K562 (cell line): ENCODE data around the gene BTN3A1. TPM values are rescaled to one million over a fixed set of nuclear protein-coding genes. Genes with fewer than 3 reads are reported as not detected.

Experiments used
- ARID3A ChIP-seq: IDR thresholded peaks from 2 replicates; pipeline ENCODE4 v1.6.1; 2012; ENCODE audit warnings: low read depth, low read length, improper control_type of control experiment, borderline replicate concordance
- HDAC2 ChIP-seq: fragments of 450-650 bp; IDR thresholded peaks from 2 replicates; pipeline ENCODE4 v1.6.1; 2016; ENCODE audit warnings: mild to moderate bottlenecking
- NFATC3 ChIP-seq: fragments of 450-650 bp; IDR thresholded peaks from 2 replicates; pipeline ENCODE4 v1.6.1; 2017; ENCODE audit warnings: mild to moderate bottlenecking
- SAFB2 ChIP-seq: fragments of 200-400 bp; formaldehyde crosslinking; IDR thresholded peaks from 2 replicates; pipeline ENCODE4 v1.6.1; 2018; ENCODE audit warnings: borderline replicate concordance, low read length, low read depth, moderate library complexity; ENCODE audit not compliant: severe bottlenecking
- TAF15 ChIP-seq: fragments of 200-400 bp; formaldehyde crosslinking; IDR thresholded peaks from 2 replicates; pipeline ENCODE4 v1.6.1; 2017; ENCODE audit warnings: mild to moderate bottlenecking, low read depth, low read length, moderate library complexity
- TBP ChIP-seq: optimal IDR thresholded peaks from 2 replicates; pipeline ENCODE3; 2011; ENCODE audit warnings: low read depth, low read length, improper control_type of control experiment
- TGIF2 ChIP-seq: sonication (generic); formaldehyde crosslinking; IDR thresholded peaks from 2 replicates; pipeline ENCODE4 v1.8.1; 2022; ENCODE audit warnings: mild to moderate bottlenecking, missing genetic modification reagents, moderate library complexity
- ZNF217 ChIP-seq: sonication (generic); formaldehyde crosslinking; IDR thresholded peaks from 2 replicates; pipeline ENCODE4 v1.8.0; 2022; ENCODE audit warnings: mild to moderate bottlenecking, missing genetic modification reagents
- polyA plus RNA-seq, 8 experiments: library from polyadenylated mRNA; depleted of rRNA in 4 of 8; stranded (reverse) in 5 of 8; unstranded in 3 of 8; fragments of >200 nt; fragmentation: Nextera tagmentation in 2 of 8; fragmentation: Illumina TruSeq in 1 of 8; extraction: Ambion mirVana in 2 of 8; extraction: Trizol in 1 of 8; gene quantifications; 2 replicates each; pipeline versions ENCODE4 v1.2.1 to v1.2.3, GENCODE V29; 2011 to 2014; ENCODE audit warnings: inconsistent platforms in 1 of 8, missing spikeins in 1 of 8
- total RNA-seq, 7 experiments: library from RNA; depleted of rRNA in 6 of 7; stranded (reverse); fragments of >200 nt in 6 of 7; fragmentation: Illumina TruSeq in 2 of 7; extraction: Trizol in 2 of 7; gene quantifications; 2 replicates each; pipeline versions ENCODE4 v1.2.1 to v1.2.3, GENCODE V29; 2011 to 2021; ENCODE audit warnings: low replicate concordance in 1 of 7
- TF ChIP-seq, protein P1 (sequence below): sonication (generic); formaldehyde crosslinking; IDR thresholded peaks from 2 replicates; pipeline ENCODE4 v1.8.1; 2022; ENCODE audit warnings: missing genetic modification reagents
- TF ChIP-seq, protein P2 (sequence below): fragments of 250-450 bp; sonication (Bioruptor Pico); IDR thresholded peaks from 2 replicates; pipeline ENCODE4 v1.5.0; 2021; ENCODE audit warnings: mild to moderate bottlenecking, moderate library complexity

BTN3A1 gene
- total and polyA plus RNA-seq, 9 of the 15 experiments (the other 6 are each of a cell fraction or from before 2014, with no cell fraction given), result 0.84 to 8.5 (median 3.9) TPM

GRCh38 chr6:26421259-26422144, 19.4 kb downstream of the BTN3A1 start (continued):
- TF ChIP-seq, protein P1, sequence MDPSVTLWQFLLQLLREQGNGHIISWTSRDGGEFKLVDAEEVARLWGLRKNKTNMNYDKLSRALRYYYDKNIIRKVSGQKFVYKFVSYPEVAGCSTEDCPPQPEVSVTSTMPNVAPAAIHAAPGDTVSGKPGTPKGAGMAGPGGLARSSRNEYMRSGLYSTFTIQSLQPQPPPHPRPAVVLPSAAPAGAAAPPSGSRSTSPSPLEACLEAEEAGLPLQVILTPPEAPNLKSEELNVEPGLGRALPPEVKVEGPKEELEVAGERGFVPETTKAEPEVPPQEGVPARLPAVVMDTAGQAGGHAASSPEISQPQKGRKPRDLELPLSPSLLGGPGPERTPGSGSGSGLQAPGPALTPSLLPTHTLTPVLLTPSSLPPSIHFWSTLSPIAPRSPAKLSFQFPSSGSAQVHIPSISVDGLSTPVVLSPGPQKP (CRISPR knock-in tag), result no peak
- TF ChIP-seq ARID3A, result no peak
- TF ChIP-seq ZNF217 (CRISPR knock-in tag), result no peak
- no peak for TF ChIP-seq TGIF2 (CRISPR knock-in tag)
- TF ChIP-seq TAF15, result no peak
- TF ChIP-seq, protein P2, sequence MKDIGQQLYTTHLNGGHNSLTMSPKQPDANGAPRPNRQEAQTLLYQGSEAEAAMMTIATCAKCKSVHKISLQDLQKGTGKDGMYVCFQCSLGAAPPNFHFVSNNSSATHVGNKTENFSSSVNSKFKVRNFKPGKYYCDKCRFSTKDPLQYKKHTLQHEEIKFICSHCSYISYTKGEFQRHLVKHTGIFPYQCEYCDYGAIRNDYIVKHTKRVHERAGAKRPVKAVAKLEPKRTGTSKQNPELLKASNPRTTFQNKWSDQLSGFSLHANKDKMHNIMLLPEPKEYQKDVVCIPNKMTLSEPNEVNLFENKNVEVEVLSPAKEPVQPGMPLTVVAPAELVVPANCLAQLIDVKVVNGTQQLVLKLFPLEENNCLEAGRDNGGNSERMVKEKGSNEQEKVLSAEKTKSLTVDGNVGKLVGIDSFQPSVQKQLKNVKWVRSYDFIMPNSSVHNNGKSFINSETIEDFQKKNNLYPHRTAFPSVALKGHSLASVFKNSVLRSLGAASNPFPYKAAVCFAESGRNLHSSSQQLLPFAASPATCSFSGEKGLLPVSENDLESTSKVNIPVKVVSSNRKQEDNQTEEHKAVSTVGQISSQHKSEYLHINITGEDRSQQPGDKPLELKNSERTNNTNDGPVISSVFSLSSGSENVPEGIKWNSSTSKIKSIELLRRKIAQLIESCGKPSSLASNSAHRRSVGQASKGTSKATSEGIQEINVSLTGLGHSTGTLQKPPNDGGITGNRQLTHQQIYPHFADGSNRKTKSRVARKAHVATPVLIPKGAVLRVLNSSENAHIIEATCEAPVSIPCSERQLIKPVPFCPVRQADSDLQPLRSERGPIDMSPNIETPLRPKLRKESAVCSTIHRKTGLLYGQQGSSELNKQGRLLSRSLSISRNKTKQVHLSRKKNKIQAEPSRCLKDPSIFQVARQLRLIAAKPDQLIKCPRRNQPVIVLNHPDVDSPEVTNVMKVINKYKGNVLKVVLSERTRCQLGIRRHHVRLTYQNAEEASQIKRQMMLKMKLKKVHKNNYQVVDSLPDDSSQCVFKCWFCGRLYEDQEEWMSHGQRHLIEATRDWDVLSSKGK, result no peak
- no peak for TF ChIP-seq NFATC3
- peak; percentile 75; the same call in 1 of the 2 replicates for TF ChIP-seq HDAC2
- TF ChIP-seq TBP, result peak; percentile 32
- TF ChIP-seq SAFB2, result no peak
